T follicular helper cell (primary cell): ENCODE measurements around the gene PLEKHO1.
A peak's percentile ranks its signal among the peaks of the same experiment; 100 is the strongest.

ENCODE experiments used
- DNase-seq: peaks from one replicate; pipeline ENCODE4 v3.0.0-alpha.2; 2020; ENCODE audit warnings: low read depth

Gene PLEKHO1

GRCh38 chr1:150150133-150151021 lies 661 bp downstream of the PLEKHO1 start:
- no peak for DNase-seq

GRCh38 chr1:150151291-150152181 lies 1.8 kb downstream of the PLEKHO1 start:
- DNase-seq: peak; percentile 48

- DNase-seq: no peak
These were observed 2.4 kb downstream of the PLEKHO1 start for GRCh38 chr1:150152182-150152536.

- no peak for DNase-seq
These were observed 3.2 kb downstream of the PLEKHO1 start for GRCh38 chr1:150152772-150153456.

GRCh38 chr1:150154143-150154542 lies 4.4 kb downstream of the PLEKHO1 start:
- DNase-seq: no peak

- no peak for DNase-seq
These were observed 5.8 kb downstream of the PLEKHO1 start for GRCh38 chr1:150155413-150156071.

GRCh38 chr1:150156868-150157603 lies 7.3 kb downstream of the PLEKHO1 start:
- DNase-seq: no peak

- no peak for DNase-seq
These were observed 9.8 kb downstream of the PLEKHO1 start for GRCh38 chr1:150159550-150159949.

GRCh38 chr1:150160964-150161621 lies 11.4 kb downstream of the PLEKHO1 start:
- no peak for DNase-seq

GRCh38 chr1:150161747-150162581 lies 12.2 kb downstream of the PLEKHO1 start:
- DNase-seq: no peak

GRCh38 chr1:150162582-150162861 lies 12.8 kb downstream of the PLEKHO1 start:
- no peak for DNase-seq

GRCh38 chr1:150162862-150163706 lies 13.4 kb downstream of the PLEKHO1 start:
- no peak for DNase-seq

- no peak for DNase-seq
These were observed 14.5 kb downstream of the PLEKHO1 start for GRCh38 chr1:150164224-150164623.

GRCh38 chr1:150164779-150165178 lies 15.1 kb downstream of the PLEKHO1 start:
- no peak for DNase-seq

- peak; percentile 36 for DNase-seq
These were observed 16.2 kb downstream of the PLEKHO1 start for GRCh38 chr1:150165622-150166612.

- DNase-seq: peak; percentile 33
These were observed 19.4 kb downstream of the PLEKHO1 start for GRCh38 chr1:150168960-150169601.

GRCh38 chr1:150171801-150172200 lies 22.1 kb downstream of the PLEKHO1 start:
- no peak for DNase-seq
